Epithelial cell of esophagus (primary cell): Measurements from ENCODE around the gene KLHL30.

Experiments
- DNase-seq: peaks from one replicate; pipeline ENCODE4 v3.0.0; 2010; ENCODE audit warnings: low read depth
- H3K4me3 ChIP-seq: 2 replicates; pipeline ENCODE4 v1.5.1; 2011; ENCODE audit warnings: mild to moderate bottlenecking, low read length, control low read depth
- CTCF ChIP-seq: IDR thresholded peaks from 2 replicates; pipeline ENCODE4 v1.5.1; 2011; ENCODE audit warnings: low read depth, mild to moderate bottlenecking, low read length, control low read depth, inconsistent platforms; ENCODE audit not compliant: insufficient read depth; ENCODE audit errors: missing control alignments

KLHL30 gene

DNA sequence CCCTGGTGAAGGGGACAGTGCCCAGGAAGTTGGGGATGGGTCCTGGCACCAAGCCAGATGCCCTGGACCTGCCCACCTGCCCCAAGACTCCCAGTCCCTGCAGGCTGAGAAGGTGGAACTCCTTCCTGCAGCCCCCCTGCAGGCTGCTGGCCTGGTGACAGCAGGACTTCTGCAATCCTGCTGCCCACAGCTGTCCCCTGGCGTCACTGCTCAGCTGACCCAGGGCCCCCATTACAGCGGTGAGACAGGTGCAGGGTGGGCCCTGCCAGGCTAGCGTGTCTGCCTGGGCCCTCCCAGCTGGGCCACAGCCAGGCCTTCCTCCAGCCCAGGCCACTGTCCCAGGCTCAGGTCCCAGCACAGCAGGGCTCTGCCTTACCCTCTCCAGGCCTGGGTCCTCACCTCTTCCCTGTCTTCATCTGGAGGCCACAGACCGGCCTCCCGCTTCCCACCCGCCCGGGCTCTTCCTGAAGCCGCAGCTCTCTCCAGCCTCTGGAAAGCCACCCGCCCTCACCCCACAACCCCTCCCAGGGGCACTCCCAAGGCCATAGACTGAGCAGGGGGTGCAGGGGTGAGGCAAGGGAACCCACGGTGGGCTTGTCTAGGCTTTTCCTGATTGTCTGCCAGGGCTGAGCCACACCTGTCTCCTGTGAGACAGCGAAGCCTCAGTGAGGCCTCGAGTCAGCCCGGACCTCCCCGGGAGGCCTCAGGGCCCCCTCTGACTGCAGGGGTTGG is 11.5 kb downstream of the KLHL30 start:
- TF ChIP-seq CTCF = no peak
- H3K4me3 ChIP-seq = no peak overlapping the region
- no peak for DNase-seq

GRCh38 chr2:238150686-238151085 is 12.2 kb downstream of the KLHL30 start:
- no peak for DNase-seq
- TF ChIP-seq CTCF = no peak
- no peak overlapping the region for H3K4me3 ChIP-seq

DNA sequence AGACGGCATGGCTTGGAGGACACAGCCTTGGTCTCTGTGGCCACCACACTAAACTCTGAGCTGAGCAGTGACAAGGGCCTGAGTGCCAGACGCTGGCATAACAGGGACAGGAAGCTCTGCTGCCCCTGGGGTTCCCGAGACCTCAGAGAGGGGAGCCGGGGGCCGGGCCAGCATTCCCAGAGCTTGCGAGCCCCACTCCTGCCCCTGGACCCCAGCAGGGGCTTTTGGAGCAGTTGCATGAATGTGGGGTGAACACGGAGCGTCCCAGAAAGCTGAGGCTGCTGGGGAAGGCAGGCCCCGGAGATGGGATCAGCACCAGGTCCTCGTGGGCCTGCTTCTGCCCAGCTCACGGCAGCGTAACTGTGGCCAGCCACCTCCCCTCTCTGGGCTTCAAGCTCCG is 12.7 kb downstream of the KLHL30 start:
- no peak for DNase-seq
- no peak for TF ChIP-seq CTCF
- no peak overlapping the region for H3K4me3 ChIP-seq

- DNase-seq = no peak
- no peak for TF ChIP-seq CTCF
- no peak overlapping the region for H3K4me3 ChIP-seq
Observed at GRCh38 chr2:238151628-238152235, 13.3 kb downstream of the KLHL30 start.

DNA sequence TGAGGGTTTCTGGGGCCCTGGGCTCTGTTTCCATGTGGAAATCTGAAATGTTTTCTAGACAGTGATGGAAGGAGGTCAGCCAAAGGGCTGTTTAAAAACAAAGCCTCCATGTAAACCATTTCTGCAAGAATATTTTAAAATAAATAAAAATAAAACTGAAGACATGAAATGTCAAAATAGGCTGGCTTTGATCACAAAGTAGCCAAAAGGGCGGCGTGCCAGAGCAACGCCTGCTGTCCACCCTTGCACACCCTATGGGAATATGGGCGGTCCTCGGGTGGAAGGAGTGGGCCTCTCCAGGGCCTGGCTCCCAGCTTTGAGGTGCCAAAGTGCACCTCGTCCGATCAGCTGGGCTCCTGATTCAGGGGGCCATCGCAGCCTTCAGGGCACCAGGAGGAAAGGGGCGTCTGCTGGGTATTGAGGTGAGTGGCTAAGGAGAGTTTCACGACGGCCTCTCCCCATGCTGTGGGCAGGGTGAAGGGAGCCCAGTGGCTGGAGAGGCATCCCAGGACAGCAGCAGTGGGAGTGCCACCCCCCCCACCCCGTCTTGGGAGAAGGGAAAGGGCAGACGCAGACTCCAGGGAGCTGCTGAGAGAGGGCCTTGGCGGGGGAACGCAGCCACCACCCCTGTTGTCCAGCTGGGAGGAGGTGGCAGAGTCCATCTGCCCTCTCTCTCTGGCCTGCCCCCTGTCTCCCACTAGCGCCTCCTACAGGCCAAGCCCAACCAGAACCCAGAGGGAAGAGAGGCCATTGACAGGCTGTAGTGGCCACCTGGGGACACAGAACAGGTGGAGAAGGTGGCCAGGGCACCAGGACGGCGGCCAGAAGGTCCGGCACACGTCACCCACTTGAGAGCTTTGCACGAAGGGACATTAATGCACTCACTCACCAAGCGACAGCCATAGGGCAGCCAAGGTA is 14.6 kb downstream of the KLHL30 start:
- DNase-seq = no peak
- TF ChIP-seq CTCF = no peak
- no peak overlapping the region for H3K4me3 ChIP-seq

DNA sequence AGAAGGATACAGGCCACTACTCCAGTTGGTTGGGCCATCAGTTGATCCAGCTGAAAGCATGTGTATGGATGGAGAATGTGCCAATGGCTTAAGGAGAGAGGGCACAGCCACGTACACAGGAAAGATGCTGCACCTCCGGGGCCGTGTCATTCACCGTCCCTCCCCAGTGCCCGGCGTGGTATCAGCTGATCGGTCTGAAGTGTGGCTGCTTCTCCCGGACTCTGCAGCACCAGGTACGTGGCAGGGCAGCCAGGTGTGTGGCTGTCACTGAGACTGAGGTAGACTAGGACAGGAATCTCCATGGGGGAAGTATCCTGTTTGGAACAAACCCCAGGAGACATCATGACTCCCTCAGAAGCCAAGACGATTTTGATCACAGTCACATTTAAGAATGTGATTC is 16.1 kb downstream of the KLHL30 start:
- no peak for TF ChIP-seq CTCF
- no peak overlapping the region for H3K4me3 ChIP-seq
- no peak for DNase-seq
